ENCODE results near the gene STRN4. TPM values are rescaled to one million over a fixed set of nuclear protein-coding genes. Genes with fewer than 3 reads are reported as not detected.

Gene STRN4
- total RNA-seq, 1 experiment from 2014 or later, result 162 TPM

DNA sequence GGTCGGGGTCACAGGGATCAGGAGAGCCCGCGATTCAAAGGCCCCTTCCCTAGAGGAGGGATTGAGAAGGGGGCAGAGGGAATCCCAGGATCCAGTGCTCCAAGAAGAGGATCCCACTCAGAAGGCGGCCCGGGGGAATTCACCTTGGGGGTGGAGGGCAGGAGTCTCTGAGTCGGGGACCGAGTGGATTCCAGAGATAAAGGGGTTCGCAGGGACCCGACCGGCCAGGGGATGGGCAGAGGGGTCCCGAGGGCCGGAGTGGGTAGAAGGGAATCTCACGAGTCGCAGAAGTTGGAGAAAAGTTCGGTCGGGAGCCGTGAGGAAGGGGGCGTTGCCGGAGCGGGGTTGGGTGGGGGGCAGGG is 29.6 kb downstream of the STRN4 start:
- Histone ChIP-seq H3K36me3 (ENCODE audit: control insufficient read depth, insufficient read depth, low read length) (peaks cover 3% of the 10 kb centered on the region; the same call in 1 of the 2 replicates), H3K4me3 (ENCODE audit: low read depth, low read length) (peak overlapping the region; percentile 88), H3K9me3 (no peaks in the 10 kb centered on the region), H3K27me3 (replicated peaks; ENCODE audit: control insufficient read depth, insufficient read depth, low read length) (no peaks in the 10 kb centered on the region), H3K4me1 (peaks cover 18% of the 10 kb centered on the region)
- intact Hi-C loops (cut with micrococcal nuclease; ENCODE audit: unreplicated experiment), result no loop called here
- peak in 1 of 2 experiments; percentile 32 for DNase-seq
- ChIA-PET CTCF (interaction anchor here (0.6 to 0.7 kb wide), 2 partner anchors 102 to 326 kb away, joined by 7 to 9 read pairs; no protein-coding TSS in a partner anchor), POLR2A (interaction anchor here (0.6 to 0.7 kb wide), 2 partner anchors 540 to 1454 kb away, joined by 4 to 7 read pairs; partner anchors contain the start of gene CCDC9)
- no peaks in the 10 kb centered on the region for H3K9me3 Mint-ChIP-seq (ENCODE audit: unreplicated experiment)
- H3K27ac Mint-ChIP-seq (ENCODE audit: unreplicated experiment), result peak overlapping the region; percentile 95
- TF ChIP-seq CTCF (IDR thresholded peaks at IDR 0.05; ENCODE audit: insufficient read depth in 1 of 2, low read depth in 1 of 2, low read length in 1 of 2, severe bottlenecking in 1 of 2, unreplicated experiment in 1 of 2), result no peak
- peaks cover 57% of the 10 kb centered on the region for H3K36me3 Mint-ChIP-seq (ENCODE audit: insufficient read depth, unreplicated experiment)
- peak overlapping the region; percentile 99 for H3K4me3 Mint-ChIP-seq (ENCODE audit: unreplicated experiment)
- H3K27me3 Mint-ChIP-seq (ENCODE audit: insufficient read depth, unreplicated experiment), result no peaks in the 10 kb centered on the region
- peaks cover 14% of the 10 kb centered on the region for H3K4me1 Mint-ChIP-seq (ENCODE audit: low read depth, unreplicated experiment)
- BruUV-seq (replicated peaks), result no TSS peak

GRCh38 chr19:46715975-46716671 is 30.1 kb downstream of the STRN4 start:
- peaks cover 14% of the 10 kb centered on the region for H3K4me1 Mint-ChIP-seq (ENCODE audit: low read depth, unreplicated experiment)
- H3K27me3 ChIP-seq (replicated peaks; ENCODE audit: control insufficient read depth, insufficient read depth, low read length), result no peaks in the 10 kb centered on the region
- H3K27ac Mint-ChIP-seq (ENCODE audit: unreplicated experiment), result peak overlapping the region; percentile 95
- peak; percentile 45 to 54 for DNase-seq
- H3K27me3 Mint-ChIP-seq (ENCODE audit: insufficient read depth, unreplicated experiment), result no peaks in the 10 kb centered on the region
- peaks cover 51% of the 10 kb centered on the region for H3K36me3 Mint-ChIP-seq (ENCODE audit: insufficient read depth, unreplicated experiment)
- ChIA-PET POLR2A (interaction anchor here (0.7 kb wide), 1 partner anchor 540 kb away, joined by 7 read pairs; the partner anchor contains the start of gene CCDC9), CTCF (interaction anchor here (0.6 to 0.7 kb wide), 5 partner anchors 29 to 325 kb away, joined by 3 to 9 read pairs (median 5); no protein-coding TSS in a partner anchor)
- TF ChIP-seq CTCF (IDR thresholded peaks at IDR 0.05; ENCODE audit: insufficient read depth in 1 of 2, low read depth in 1 of 2, low read length in 1 of 2, severe bottlenecking in 1 of 2, unreplicated experiment in 1 of 2), result peak in 1 of 2 experiments; percentile 55
- H3K4me1 ChIP-seq, result peaks cover 18% of the 10 kb centered on the region
- no TSS peak for BruUV-seq (replicated peaks)
- no peaks in the 10 kb centered on the region for H3K9me3 ChIP-seq
- H3K4me3 Mint-ChIP-seq (ENCODE audit: unreplicated experiment), result peak overlapping the region; percentile 99
- peaks cover 3% of the 10 kb centered on the region; the same call in 1 of the 2 replicates for H3K36me3 ChIP-seq (ENCODE audit: control insufficient read depth, insufficient read depth, low read length)
- H3K9me3 Mint-ChIP-seq (ENCODE audit: unreplicated experiment), result no peaks in the 10 kb centered on the region
- intact Hi-C loops (cut with micrococcal nuclease; ENCODE audit: unreplicated experiment), result no loop called here
- H3K4me3 ChIP-seq (ENCODE audit: low read depth, low read length), result peak overlapping the region; percentile 88

DNA sequence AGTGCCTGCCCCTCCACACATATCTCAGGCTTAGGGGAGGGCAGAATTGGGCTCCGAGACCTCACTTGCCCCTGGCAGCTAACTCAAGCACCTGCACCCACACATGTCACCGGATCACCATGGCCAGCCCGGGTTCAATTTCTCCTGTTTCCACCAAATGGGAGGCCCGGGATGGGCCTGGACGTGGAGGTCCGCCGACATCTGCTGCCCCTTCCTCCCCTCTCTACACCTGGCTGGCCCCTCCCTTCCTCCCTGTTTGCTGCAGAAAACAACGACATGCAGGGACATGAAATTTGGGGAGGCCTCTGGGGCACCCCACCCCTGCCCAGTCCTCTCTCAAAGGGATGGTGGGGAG is 30.7 kb downstream of the STRN4 start:
- ChIA-PET CTCF (interaction anchor here (0.6 kb wide), 3 partner anchors 30 to 54 kb away, joined by 3 to 5 read pairs (median 3); no protein-coding TSS in a partner anchor), POLR2A (no interaction called here)
- H3K4me1 ChIP-seq, result peaks cover 18% of the 10 kb centered on the region
- Mint-ChIP-seq H3K9me3 (ENCODE audit: unreplicated experiment) (no peaks in the 10 kb centered on the region), H3K27me3 (ENCODE audit: insufficient read depth, unreplicated experiment) (no peaks in the 10 kb centered on the region), H3K27ac (ENCODE audit: unreplicated experiment) (peak overlapping the region; percentile 95), H3K4me3 (ENCODE audit: unreplicated experiment) (peak overlapping the region; percentile 99), H3K4me1 (ENCODE audit: low read depth, unreplicated experiment) (peaks cover 14% of the 10 kb centered on the region), H3K36me3 (ENCODE audit: insufficient read depth, unreplicated experiment) (peaks cover 46% of the 10 kb centered on the region)
- no peak for DNase-seq
- H3K9me3 ChIP-seq, result no peaks in the 10 kb centered on the region
- intact Hi-C loops (cut with micrococcal nuclease; ENCODE audit: unreplicated experiment), result no loop called here
- H3K36me3 ChIP-seq (ENCODE audit: control insufficient read depth, insufficient read depth, low read length), result peaks cover 2% of the 10 kb centered on the region; the same call in 1 of the 2 replicates
- peak overlapping the region; percentile 88 for H3K4me3 ChIP-seq (ENCODE audit: low read depth, low read length)
- BruUV-seq (replicated peaks), result TSS peak; percentile 29
- H3K27me3 ChIP-seq (replicated peaks; ENCODE audit: control insufficient read depth, insufficient read depth, low read length), result no peaks in the 10 kb centered on the region
- TF ChIP-seq CTCF (IDR thresholded peaks at IDR 0.05; ENCODE audit: insufficient read depth in 1 of 2, low read depth in 1 of 2, low read length in 1 of 2, severe bottlenecking in 1 of 2, unreplicated experiment in 1 of 2), result no peak

All from Caco-2 (cell line).